PC-3 (cell line): ENCODE results near the gene IFT122. TPM values are rescaled to one million over a fixed set of nuclear protein-coding genes. Genes with fewer than 3 reads are reported as not detected.
"Not testable (repeated sequence)": the region's sequence is repeated elsewhere in the genome, so short reads cannot be mapped to it uniquely, and the experiment has no call there.

Experiments used
- ATAC-seq: fragments of 200-7000 bp; cut with Tn5 transposase; 2 replicates; pipeline ENCODE4 v1.9.1; 2020; ENCODE audit warnings: mild to moderate bottlenecking, moderate library complexity
- Bru-seq: library from RNA; stranded (reverse); fragments of 400-500 nt; gene quantifications from one replicate; lab custom pipeline; 2021; lab: Mats Ljungman, UMichigan
- BruChase-seq, 2 experiments: library from RNA; stranded (reverse); fragments of 400-500 nt; gene quantifications; one replicate each; lab custom pipeline; 2021; lab: Mats Ljungman, UMichigan
- BruUV-seq: library from RNA; stranded (reverse); fragments of 400-500 nt; replicated peaks from 2 replicates; lab custom pipeline; 2021; lab: Mats Ljungman, UMichigan
- CTCF ChIA-PET: fragments of 300-600 bp; sonication (Branson Sonifier 250); formaldehyde crosslinking; loops from one replicate; lab custom pipeline; 2022; ENCODE audit warnings: antibody characterized with exemption; lab: Charles Lee
- POLR2A ChIA-PET: fragments of 300-600 bp; sonication (Branson Sonifier 250); formaldehyde crosslinking; loops from one replicate; lab custom pipeline; 2022; ENCODE audit warnings: antibody characterized with exemption; ENCODE audit not compliant: unreplicated experiment; lab: Charles Lee
- DNase-seq: peaks from one replicate; pipeline ENCODE4 v3.0.0-alpha.2; 2015
- H2AFZ ChIP-seq: fragments of 300-600 bp; sonication (generic); 2 replicates; pipeline ENCODE4 v1.6.0; 2016; ENCODE audit warnings: antibody characterized with exemption, low read length
- H3F3A ChIP-seq: fragments of 300-600 bp; sonication (generic); one replicate; pipeline ENCODE4 v1.6.0; 2017; ENCODE audit warnings: antibody characterized with exemption, low read length, control low read depth, mild to moderate bottlenecking; ENCODE audit not compliant: unreplicated experiment
- H3K27ac ChIP-seq: fragments of 300-600 bp; sonication (generic); 2 replicates; pipeline ENCODE4 v1.5.1; 2016; ENCODE audit warnings: mild to moderate bottlenecking, low read length
- H3K27me3 ChIP-seq: fragments of 300-600 bp; sonication (generic); 2 replicates; pipeline ENCODE4 v1.6.1; 2016; ENCODE audit warnings: low read length, mixed read lengths
- H3K36me3 ChIP-seq: fragments of 300-600 bp; sonication (generic); 2 replicates; pipeline ENCODE4 v1.6.1; 2016; ENCODE audit warnings: low read depth, mixed run types, low read length, mixed read lengths
- H3K4me1 ChIP-seq: fragments of 300-600 bp; sonication (generic); 2 replicates; pipeline ENCODE4 v1.5.1; 2016; ENCODE audit warnings: low read length; ENCODE audit not compliant: insufficient read depth
- H3K4me2 ChIP-seq: fragments of 300-600 bp; sonication (generic); 2 replicates; pipeline ENCODE4 v1.6.0; 2016; ENCODE audit warnings: low read length
- H3K4me3 ChIP-seq: fragments of 300-600 bp; sonication (generic); 2 replicates; pipeline ENCODE4 v1.5.1; 2016; ENCODE audit warnings: mild to moderate bottlenecking, low read length, mixed read lengths
- H3K79me2 ChIP-seq: fragments of 300-600 bp; sonication (generic); 2 replicates; pipeline ENCODE4 v1.6.1; 2017; ENCODE audit warnings: low read length, mixed read lengths
- H3K9ac ChIP-seq: fragments of 300-600 bp; sonication (generic); 2 replicates; pipeline ENCODE4 v1.6.0; 2016; ENCODE audit warnings: mild to moderate bottlenecking, low read length
- H3K9me2 ChIP-seq: fragments of 300-600 bp; sonication (generic); replicated peaks from 2 replicates; pipeline ENCODE4 v1.6.1; 2016; ENCODE audit warnings: mixed run types, low read length, mixed read lengths
- H3K9me3 ChIP-seq: fragments of 300-600 bp; sonication (generic); 2 replicates; pipeline ENCODE4 v1.6.1; 2016; ENCODE audit warnings: low read length, mixed read lengths
- H4K20me1 ChIP-seq: fragments of 300-600 bp; sonication (generic); 2 replicates; pipeline ENCODE4 v1.6.1; 2016; ENCODE audit warnings: low read length, mixed read lengths
- EZH2 ChIP-seq: fragments of 300-600 bp; sonication (generic); IDR thresholded peaks from one replicate; pipeline ENCODE4 v1.6.1; 2017; ENCODE audit warnings: antibody characterized with exemption, mild to moderate bottlenecking, low read length; ENCODE audit not compliant: unreplicated experiment
- EZH2phosphoT487 ChIP-seq: fragments of 300-600 bp; sonication (generic); IDR thresholded peaks from 2 replicates; pipeline ENCODE4 v1.6.1; 2018; ENCODE audit warnings: mild to moderate bottlenecking, antibody characterized with exemption, low read length, borderline replicate concordance
- intact Hi-C: fragments of 100-400 bp; cut with micrococcal nuclease; formaldehyde crosslinking; loops from 2 replicates; pipeline ENCODE4 v1.9.0; 2023
- long read RNA-seq: library from polyadenylated mRNA; unstranded; transcript quantifications from one replicate; pipeline ENCODE4 v2.0.0, GENCODE V29; 2021; ENCODE audit not compliant: unreplicated experiment
- total RNA-seq: library from RNA; depleted of rRNA; stranded (reverse); fragments of >200 nt; gene quantifications from 2 replicates; pipeline ENCODE4 v1.2.3, GENCODE V29; 2014; rRNA removed
- TF ChIP-seq, protein P1 (sequence below): fragments of 300-600 bp; sonication (generic); conservative IDR thresholded peaks from 2 replicates; pipeline ENCODE4 v1.5.1; 2017; ENCODE audit warnings: antibody characterized with exemption, low read depth, mild to moderate bottlenecking, low read length

The IFT122 gene, protein sequence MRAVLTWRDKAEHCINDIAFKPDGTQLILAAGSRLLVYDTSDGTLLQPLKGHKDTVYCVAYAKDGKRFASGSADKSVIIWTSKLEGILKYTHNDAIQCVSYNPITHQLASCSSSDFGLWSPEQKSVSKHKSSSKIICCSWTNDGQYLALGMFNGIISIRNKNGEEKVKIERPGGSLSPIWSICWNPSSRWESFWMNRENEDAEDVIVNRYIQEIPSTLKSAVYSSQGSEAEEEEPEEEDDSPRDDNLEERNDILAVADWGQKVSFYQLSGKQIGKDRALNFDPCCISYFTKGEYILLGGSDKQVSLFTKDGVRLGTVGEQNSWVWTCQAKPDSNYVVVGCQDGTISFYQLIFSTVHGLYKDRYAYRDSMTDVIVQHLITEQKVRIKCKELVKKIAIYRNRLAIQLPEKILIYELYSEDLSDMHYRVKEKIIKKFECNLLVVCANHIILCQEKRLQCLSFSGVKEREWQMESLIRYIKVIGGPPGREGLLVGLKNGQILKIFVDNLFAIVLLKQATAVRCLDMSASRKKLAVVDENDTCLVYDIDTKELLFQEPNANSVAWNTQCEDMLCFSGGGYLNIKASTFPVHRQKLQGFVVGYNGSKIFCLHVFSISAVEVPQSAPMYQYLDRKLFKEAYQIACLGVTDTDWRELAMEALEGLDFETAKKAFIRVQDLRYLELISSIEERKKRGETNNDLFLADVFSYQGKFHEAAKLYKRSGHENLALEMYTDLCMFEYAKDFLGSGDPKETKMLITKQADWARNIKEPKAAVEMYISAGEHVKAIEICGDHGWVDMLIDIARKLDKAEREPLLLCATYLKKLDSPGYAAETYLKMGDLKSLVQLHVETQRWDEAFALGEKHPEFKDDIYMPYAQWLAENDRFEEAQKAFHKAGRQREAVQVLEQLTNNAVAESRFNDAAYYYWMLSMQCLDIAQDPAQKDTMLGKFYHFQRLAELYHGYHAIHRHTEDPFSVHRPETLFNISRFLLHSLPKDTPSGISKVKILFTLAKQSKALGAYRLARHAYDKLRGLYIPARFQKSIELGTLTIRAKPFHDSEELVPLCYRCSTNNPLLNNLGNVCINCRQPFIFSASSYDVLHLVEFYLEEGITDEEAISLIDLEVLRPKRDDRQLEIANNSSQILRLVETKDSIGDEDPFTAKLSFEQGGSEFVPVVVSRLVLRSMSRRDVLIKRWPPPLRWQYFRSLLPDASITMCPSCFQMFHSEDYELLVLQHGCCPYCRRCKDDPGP
- total RNA-seq (10.2 and 13.8 TPM in 2 replicates), Bru-seq, nascent RNA (percentile 52 among the genes with signal in this experiment), BruChase-seq, experiment 1, labeled RNA remaining after a 6-hour chase (percentile 50 among the genes with signal in this experiment), BruChase-seq, experiment 2, labeled RNA remaining after a 2-hour chase (percentile 49 among the genes with signal in this experiment)
- long read RNA-seq, transcript IFT122-202 (29 exons, 3,841 nt), result major isoform, 8 of 25 reads
- long read RNA-seq, partial matches to known transcripts, result 5 of 25 reads
- long read RNA-seq, other reads (novel, unspliced or antisense), result 9 of 25 reads

DNA sequence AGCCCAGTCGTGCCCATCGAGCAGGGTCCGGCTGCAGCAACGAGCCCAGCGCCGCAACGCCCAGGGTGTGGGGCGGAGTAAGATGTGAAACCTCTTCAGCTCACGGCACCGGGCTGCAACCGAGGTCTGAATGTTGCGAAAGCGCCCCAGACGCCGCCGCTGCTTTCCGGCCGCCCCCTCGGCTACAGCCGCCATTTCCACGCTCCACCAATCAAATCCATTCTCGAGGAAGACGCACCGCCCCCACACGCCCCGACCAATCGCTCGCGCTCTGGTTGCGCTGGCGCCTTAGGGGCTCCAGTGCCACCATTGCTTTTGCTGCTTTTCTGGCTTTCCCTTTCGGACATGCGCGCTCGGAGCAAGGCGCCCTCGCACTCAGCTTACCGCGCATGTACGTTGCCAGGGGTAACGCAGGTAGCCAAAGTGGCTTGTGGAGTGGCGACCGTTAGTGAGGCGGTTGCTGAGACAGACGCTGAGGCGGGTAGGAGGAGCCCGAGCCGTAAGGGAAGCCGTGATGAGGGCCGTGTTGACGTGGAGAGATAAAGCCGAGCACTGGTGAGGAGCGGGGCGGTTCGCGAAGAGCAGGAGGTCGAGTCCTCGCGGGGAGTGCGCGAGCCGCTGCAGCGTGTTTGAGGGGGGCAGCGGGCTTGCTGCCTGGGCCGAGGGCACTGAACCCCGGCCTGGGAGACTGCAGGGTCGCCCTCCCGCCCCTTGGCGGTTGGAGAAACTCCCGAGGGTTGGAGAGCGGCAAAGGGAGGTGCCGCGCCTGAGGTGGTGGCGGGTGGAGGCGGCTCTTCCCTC, at the start of gene IFT122, which contains the start of gene MBD4:
TSS of gene IFT122 (plus strand) at position 408 of the 801 bp plus-strand sequence. CDS start at position 515, 107 bp downstream.
TSS of gene MBD4 (minus strand) at position 132 of the 801 bp plus-strand sequence. CDS start at position 17, 115 bp downstream.
- H3K4me1 ChIP-seq, result peaks cover 16% of the 10 kb centered on the region
- intact Hi-C loops, result loop anchor here (1.0 to 5.0 kb wide), 2 partner anchors 41 to 58 kb away; no protein-coding TSS in a partner anchor
- CTCF ChIA-PET, result interaction anchor here (2.4 kb wide), 1 partner anchor 57 kb away, joined by 8 read pairs; no protein-coding TSS in a partner anchor

DNA sequence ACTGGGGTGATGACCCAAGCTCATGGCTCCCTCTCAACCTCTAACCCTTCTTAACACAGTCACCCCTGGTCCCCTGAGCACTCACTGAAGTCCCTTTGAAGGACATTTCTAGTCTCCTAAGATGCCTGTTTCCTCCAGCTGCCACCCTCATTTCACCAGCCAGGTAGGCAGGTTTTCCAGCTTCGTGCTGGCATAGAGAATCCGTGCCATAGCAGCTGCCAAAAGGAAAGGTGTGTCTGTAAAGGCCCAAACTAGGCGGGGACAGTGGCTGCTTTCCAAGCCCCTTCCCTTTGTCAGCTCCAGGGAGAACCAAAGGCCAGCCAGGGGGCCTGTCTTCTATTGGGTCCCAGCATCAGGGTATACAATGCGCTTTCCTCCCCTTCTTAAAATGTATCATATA, 48.4 kb upstream of the IFT122 start:
- ATAC-seq, BruUV-seq, H3K4me3 ChIP-seq, H4K20me1 ChIP-seq, H3K36me3 ChIP-seq, H3K9me3 ChIP-seq, H3F3A ChIP-seq, intact Hi-C loops, H3K27ac ChIP-seq, DNase-seq, H2AFZ ChIP-seq, POLR2A ChIA-PET, H3K9me2 ChIP-seq, CTCF ChIA-PET, H3K4me2 ChIP-seq, H3K27me3 ChIP-seq, H3K9ac ChIP-seq: not testable (repeated sequence)
- H3K79me2 ChIP-seq, result peaks cover 19% of the 10 kb centered on the region
- H3K4me1 ChIP-seq, result peaks cover 17% of the 10 kb centered on the region

More for the DNA sequence above, at the start of gene IFT122, which contains the start of gene MBD4:
- H3K4me2 ChIP-seq, result peak within 1 kb of the TSS; percentile 97
- peak within 1 kb of the TSS; percentile 81 for H3K27ac ChIP-seq
- peak within 1 kb of the TSS; percentile 96 for H3K4me3 ChIP-seq
- peak; percentile 87 for ATAC-seq
- peaks cover 46% of the 10 kb centered on the region for H3K79me2 ChIP-seq
- H3K9ac ChIP-seq, result peak within 1 kb of the TSS; percentile 95
- H3K9me2 ChIP-seq, result no peaks in the 10 kb centered on the region
- H3K36me3 ChIP-seq, result peaks cover 3% of the 10 kb centered on the region; the same call in 1 of the 2 replicates
- peak; percentile 96 for DNase-seq
- no TSS peak for BruUV-seq
- no peaks in the 10 kb centered on the region for H4K20me1 ChIP-seq
- no peaks in the 10 kb centered on the region for H3K27me3 ChIP-seq
- peak within 1 kb of the TSS; percentile 97 for H2AFZ ChIP-seq
- H3K9me3 ChIP-seq, result no peaks in the 10 kb centered on the region
- TF ChIP-seq EZH2phosphoT487 (no peak), EZH2 (no peak)
- TF ChIP-seq, protein P1, sequence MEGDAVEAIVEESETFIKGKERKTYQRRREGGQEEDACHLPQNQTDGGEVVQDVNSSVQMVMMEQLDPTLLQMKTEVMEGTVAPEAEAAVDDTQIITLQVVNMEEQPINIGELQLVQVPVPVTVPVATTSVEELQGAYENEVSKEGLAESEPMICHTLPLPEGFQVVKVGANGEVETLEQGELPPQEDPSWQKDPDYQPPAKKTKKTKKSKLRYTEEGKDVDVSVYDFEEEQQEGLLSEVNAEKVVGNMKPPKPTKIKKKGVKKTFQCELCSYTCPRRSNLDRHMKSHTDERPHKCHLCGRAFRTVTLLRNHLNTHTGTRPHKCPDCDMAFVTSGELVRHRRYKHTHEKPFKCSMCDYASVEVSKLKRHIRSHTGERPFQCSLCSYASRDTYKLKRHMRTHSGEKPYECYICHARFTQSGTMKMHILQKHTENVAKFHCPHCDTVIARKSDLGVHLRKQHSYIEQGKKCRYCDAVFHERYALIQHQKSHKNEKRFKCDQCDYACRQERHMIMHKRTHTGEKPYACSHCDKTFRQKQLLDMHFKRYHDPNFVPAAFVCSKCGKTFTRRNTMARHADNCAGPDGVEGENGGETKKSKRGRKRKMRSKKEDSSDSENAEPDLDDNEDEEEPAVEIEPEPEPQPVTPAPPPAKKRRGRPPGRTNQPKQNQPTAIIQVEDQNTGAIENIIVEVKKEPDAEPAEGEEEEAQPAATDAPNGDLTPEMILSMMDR, result no peak
- POLR2A ChIA-PET, result interaction anchor here (0.6 kb wide), 1 partner anchor 468 kb away, joined by 23 read pairs; no protein-coding TSS in a partner anchor
- H3F3A ChIP-seq, result no peaks in the 10 kb centered on the region

DNA sequence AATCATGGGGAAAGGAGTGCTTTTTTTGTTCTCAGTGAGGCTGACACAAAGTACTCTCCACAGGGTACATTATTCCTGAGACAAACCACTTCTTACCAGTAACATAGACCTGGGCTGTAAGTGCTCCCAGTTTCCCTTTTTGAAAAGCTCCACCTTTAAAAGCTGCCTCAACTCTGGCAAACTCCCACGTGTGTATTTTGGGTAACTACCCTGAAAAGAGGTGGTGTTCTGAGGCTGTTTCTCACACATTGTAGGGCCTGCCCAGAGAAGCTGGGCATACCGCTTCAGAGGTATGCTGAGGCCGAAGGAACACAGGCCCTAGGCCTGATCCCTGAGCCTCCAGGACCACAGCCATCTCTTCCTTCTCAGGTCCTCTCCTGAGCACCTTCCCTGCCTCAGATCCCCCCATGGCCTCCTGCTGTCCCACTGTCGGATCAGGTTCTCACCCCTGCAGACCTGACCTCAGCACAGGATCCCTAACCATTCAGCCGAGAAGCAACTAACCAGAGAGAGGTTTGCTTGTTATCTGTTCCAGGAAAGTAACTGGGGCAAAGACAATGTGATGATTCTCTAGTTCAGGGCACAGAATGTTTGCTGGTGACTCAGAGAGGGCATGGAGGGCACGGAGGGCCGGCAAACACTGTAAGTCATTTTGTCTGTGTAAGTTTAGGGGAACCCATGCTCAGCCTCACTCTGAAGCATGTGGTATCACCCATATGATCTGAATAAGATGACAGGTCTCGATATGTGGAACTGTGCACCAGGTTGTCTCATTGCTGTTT, 47.7 kb upstream of the IFT122 start:
- H3K4me2 ChIP-seq, DNase-seq, H3K9me2 ChIP-seq, H3K36me3 ChIP-seq, H3K27ac ChIP-seq, intact Hi-C loops, H4K20me1 ChIP-seq, POLR2A ChIA-PET, H3K27me3 ChIP-seq, H3K9me3 ChIP-seq, BruUV-seq, H3K9ac ChIP-seq, H3K4me3 ChIP-seq, CTCF ChIA-PET, H3F3A ChIP-seq, H2AFZ ChIP-seq: not testable (repeated sequence)
- Histone ChIP-seq H3K79me2 (peaks cover 26% of the 10 kb centered on the region), H3K4me1 (peaks cover 17% of the 10 kb centered on the region)
- ATAC-seq, result peak; percentile 14; the same call in 1 of the 2 replicates
